Right ventricle myocardium superior (tissue), 1 donor: ENCODE measurements around the gene CRHR1. TPM values are rescaled to one million over a fixed set of nuclear protein-coding genes. Genes with fewer than 3 reads are reported as not detected.

Experiments
- ATAC-seq: fragments of 200-7000 bp; cut with Tn5 transposase; one replicate; pipeline ENCODE4 v1.9.1; 2020; ENCODE audit warnings: mild to moderate bottlenecking; ENCODE audit not compliant: poor library complexity
- DNase-seq: peaks from one replicate; pipeline ENCODE4 v3.0.0-alpha.2; 2020
- intact Hi-C: fragments of 100-400 bp; cut with DNase I; formaldehyde crosslinking; loops from one replicate; pipeline ENCODE4 v1.11.2; 2022
- total RNA-seq: library from RNA; stranded (reverse); fragmentation: NEBNext Ultra II Directional; extraction: Animal tissue kit (Norgen Biotek cat#: 25700); gene quantifications from one replicate; pipeline ENCODE4 v1.2.1, GENCODE V29; 2021
- donor health status: DM: no; HTN: yes; CAD: no; lungs with severe emphysema.

CRHR1 gene
- total RNA-seq, 1 donor from 2014 or later = not detected

- no peak for DNase-seq
- intact Hi-C loops = no loop called here
These were observed 51.4 kb downstream of the CRHR1 start for GRCh38 chr17:45835481-45835880.

GRCh38 chr17:45836047-45837044 lies 52.2 kb downstream of the CRHR1 start:
- DNase-seq (no peak), ATAC-seq (no peak)
- intact Hi-C loops = no loop called here

More at GRCh38 chr17:45835481-45835880, 51.4 kb downstream of the CRHR1 start:
- no peak for ATAC-seq

- intact Hi-C loops = no loop called here
- ATAC-seq (no peak), DNase-seq (no peak)
These were observed 53.1 kb downstream of the CRHR1 start for GRCh38 chr17:45837187-45837586.

- intact Hi-C loops = no loop called here
- ATAC-seq (no peak), DNase-seq (no peak)
These were observed 53.5 kb downstream of the CRHR1 start for GRCh38 chr17:45837603-45838002.

- no peak for DNase-seq
- no peak for ATAC-seq
- intact Hi-C loops = no loop called here
These were observed 54.7 kb downstream of the CRHR1 start for GRCh38 chr17:45838751-45839295.

GRCh38 chr17:45839442-45839841 lies 55.3 kb downstream of the CRHR1 start:
- intact Hi-C loops = no loop called here
- DNase-seq (no peak), ATAC-seq (no peak)

GRCh38 chr17:45841186-45841585 lies 57.1 kb downstream of the CRHR1 start:
- ATAC-seq (no peak), DNase-seq (no peak)
- intact Hi-C loops = no loop called here

GRCh38 chr17:45841883-45842525 lies 57.9 kb downstream of the CRHR1 start:
- intact Hi-C loops = no loop called here
- no peak for DNase-seq

GRCh38 chr17:45843722-45844121 lies 59.6 kb downstream of the CRHR1 start:
- ATAC-seq (no peak), DNase-seq (no peak)
- intact Hi-C loops = no loop called here

More at GRCh38 chr17:45841883-45842525, 57.9 kb downstream of the CRHR1 start:
- ATAC-seq = no peak

GRCh38 chr17:45844695-45845375 lies 60.7 kb downstream of the CRHR1 start, which contains the start of gene SPPL2C:
Gene SPPL2C (plus strand): TSS chr17:45844881. CDS start chr17:45844907, 26 bp downstream.
- intact Hi-C loops = no loop called here
- ATAC-seq (no peak), DNase-seq (no peak)

- DNase-seq (no peak), ATAC-seq (no peak)
- intact Hi-C loops = no loop called here
These were observed 61.5 kb downstream of the CRHR1 start for GRCh38 chr17:45845376-45846185.

GRCh38 chr17:45846223-45846622 lies 62.1 kb downstream of the CRHR1 start:
- ATAC-seq = no peak
- no peak for DNase-seq
- intact Hi-C loops = no loop called here

- DNase-seq (no peak), ATAC-seq (no peak)
- intact Hi-C loops = no loop called here
These were observed 62.5 kb downstream of the CRHR1 start for GRCh38 chr17:45846646-45847045.

- no peak for ATAC-seq
- intact Hi-C loops = no loop called here
- DNase-seq = no peak
These were observed 63.0 kb downstream of the CRHR1 start for GRCh38 chr17:45847101-45847500.

- no peak for ATAC-seq
These were observed 63.6 kb downstream of the CRHR1 start for GRCh38 chr17:45847747-45848146.

GRCh38 chr17:45848405-45848804 lies 64.3 kb downstream of the CRHR1 start:
- ATAC-seq = no peak
- intact Hi-C loops = no loop called here

More at GRCh38 chr17:45847747-45848146, 63.6 kb downstream of the CRHR1 start:
- intact Hi-C loops = no loop called here
- no peak for DNase-seq

GRCh38 chr17:45848868-45849535 lies 64.9 kb downstream of the CRHR1 start:
- intact Hi-C loops = no loop called here
- DNase-seq = peak; percentile 52
- peak; percentile 74 for ATAC-seq

More at GRCh38 chr17:45848405-45848804, 64.3 kb downstream of the CRHR1 start:
- no peak for DNase-seq
